HG03354 (cell line): Measurements from ENCODE around the gene ELP5.
A peak's percentile ranks its signal among the peaks of the same experiment; 100 is the strongest.

Experiments used
- ATAC-seq: cut with Tn5 transposase; IDR thresholded peaks from one replicate; pipeline ENCODE4 v1.9.1; 2021; ENCODE audit warnings: mild to moderate bottlenecking; ENCODE audit not compliant: unreplicated experiment, poor library complexity, severe bottlenecking

Gene ELP5

DNA sequence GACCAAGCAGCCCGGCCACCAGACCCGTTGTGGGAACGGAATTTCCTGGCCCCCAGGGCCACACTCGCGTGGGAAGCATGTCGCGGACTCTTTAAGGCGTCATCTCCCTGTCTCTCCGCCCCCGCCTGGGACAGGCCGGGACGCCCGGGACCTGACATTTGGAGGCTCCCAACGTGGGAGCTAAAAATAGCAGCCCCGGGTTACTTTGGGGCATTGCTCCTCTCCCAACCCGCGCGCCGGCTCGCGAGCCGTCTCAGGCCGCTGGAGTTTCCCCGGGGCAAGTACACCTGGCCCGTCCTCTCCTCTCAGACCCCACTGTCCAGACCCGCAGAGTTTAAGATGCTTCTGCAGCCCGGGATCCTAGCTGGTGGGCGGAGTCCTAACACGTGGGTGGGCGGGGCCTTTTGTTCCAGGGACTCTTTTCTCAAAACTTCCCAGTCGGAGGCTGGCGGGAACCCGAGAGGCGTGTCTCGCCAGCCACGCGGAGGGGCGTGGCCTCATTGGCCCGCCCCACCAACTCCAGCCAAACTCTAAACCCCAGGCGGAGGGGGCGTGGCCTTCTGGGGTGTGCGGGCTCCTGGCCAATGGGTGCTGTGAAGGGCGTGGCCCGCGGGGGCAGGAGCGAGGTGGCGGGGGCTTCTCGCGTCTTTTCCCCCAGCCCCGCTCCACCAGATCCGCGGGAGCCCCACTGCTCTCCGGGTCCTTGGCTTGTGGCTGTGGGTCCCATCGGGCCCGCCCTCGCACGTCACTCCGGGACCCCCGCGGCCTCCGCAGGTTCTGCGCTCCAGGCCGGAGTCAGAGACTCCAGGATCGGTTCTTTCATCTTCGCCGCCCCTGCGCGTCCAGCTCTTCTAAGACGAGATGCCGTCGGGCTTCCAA is 29.3 kb downstream of the ELP5 start, which contains the start of gene SLC2A4:
SLC2A4 (plus strand) TSS at position 645 of the 879 bp plus-strand sequence; CDS start at position 862, 217 bp downstream.
- peak; percentile 56 for ATAC-seq

GRCh38 chr17:7281953-7282751 is 30.1 kb downstream of the ELP5 start:
- no peak for ATAC-seq

DNA sequence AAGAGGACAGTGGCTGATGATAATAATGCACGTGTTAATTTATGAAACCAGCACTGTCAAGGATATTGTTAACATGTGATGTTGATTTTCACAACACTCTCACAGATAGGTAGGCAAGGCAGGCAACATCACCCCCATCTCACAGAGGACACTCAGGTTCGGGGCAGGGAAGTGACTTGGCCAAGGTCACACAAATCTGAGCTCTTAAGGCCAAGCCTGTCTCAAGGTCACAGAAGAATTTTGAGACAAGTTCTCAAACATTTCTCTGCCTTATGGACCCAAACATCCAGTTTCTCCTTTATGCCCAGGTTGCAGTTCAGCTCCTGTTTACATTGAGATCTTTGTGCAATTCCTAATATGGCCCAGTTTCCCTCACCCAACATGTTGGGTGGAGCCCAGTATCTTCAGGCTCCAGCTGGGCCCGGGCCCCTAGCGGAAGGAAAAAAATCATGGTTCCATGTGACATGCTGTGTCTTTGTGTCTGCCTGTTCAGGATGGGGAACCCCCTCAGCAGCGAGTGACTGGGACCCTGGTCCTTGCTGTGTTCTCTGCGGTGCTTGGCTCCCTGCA is 30.8 kb downstream of the ELP5 start:
- no peak for ATAC-seq

GRCh38 chr17:7283471-7284216 is 31.6 kb downstream of the ELP5 start:
- ATAC-seq, result no peak

- no peak for ATAC-seq
These were observed 32.9 kb downstream of the ELP5 start for GRCh38 chr17:7284911-7285310.

DNA sequence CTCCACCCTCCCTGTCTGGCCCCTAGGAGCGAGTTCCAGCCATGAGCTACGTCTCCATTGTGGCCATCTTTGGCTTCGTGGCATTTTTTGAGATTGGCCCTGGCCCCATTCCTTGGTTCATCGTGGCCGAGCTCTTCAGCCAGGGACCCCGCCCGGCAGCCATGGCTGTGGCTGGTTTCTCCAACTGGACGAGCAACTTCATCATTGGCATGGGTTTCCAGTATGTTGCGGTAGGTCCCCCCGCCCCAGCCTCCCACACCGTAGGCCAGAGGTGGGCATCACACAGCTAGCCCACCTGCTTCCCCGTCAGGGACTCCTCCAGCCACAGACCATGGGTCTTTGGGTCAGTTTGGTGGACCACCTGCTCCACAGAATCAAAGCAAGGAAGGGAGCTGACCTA is 33.7 kb downstream of the ELP5 start:
- no peak for ATAC-seq

DNA sequence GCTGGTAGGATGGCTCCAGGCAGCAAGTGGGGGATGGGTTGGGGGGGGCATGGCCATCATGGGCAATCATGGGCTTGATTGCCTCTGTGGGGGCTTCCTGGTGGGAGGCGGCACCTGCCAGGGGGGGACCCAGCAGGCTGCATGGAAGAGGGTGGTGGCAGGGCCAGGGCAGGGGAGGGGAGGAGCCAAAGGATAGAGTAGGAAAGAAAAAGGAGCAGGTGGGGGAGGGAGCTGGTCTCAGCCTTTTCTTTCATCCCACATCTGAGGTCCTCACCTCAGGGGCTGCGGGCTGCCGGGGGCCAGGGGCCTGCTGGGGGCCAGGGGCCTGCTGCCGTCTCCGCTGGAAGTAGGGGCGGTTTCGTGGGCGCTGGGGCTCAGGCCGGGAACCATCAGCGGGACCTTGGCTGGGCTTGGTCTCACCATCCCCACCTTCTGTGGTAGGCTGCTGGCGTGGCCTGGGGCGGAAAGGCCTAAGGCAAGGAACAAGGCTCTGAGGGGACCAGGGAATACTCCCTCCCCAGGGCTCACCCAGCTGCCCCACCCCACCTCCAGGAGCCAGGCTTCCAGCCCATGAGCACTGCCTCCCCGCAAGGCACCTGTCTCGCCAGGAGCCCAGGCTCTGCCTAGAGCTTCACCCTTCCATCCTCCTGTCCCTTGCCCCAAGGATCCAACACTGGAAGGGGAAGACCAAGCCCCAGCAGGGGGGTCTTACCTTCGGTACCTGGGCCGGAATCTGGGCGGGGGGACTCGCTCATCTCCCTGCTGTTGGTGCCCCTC is 37.4 kb downstream of the ELP5 start:
- ATAC-seq, result no peak

DNA sequence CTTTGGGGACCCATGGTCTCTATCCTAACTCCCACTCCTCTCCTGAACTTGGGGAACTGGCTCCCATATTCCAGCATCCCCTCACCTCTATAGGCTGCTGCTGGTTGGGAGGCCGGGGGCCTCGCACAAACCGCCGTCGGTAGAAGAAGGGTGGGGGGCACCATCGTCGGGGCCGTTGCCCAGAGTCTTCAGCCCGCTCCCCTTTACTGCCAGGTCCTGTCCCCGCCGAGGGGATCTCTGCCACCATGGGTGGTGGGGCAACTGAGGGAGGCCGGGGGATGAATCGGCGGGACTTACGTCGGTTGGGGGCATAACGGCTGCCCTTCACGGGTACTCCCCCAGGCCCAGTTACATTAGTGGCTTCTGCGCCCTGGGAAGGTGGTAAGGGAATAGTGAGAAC is 38.2 kb downstream of the ELP5 start:
- ATAC-seq, result no peak

DNA sequence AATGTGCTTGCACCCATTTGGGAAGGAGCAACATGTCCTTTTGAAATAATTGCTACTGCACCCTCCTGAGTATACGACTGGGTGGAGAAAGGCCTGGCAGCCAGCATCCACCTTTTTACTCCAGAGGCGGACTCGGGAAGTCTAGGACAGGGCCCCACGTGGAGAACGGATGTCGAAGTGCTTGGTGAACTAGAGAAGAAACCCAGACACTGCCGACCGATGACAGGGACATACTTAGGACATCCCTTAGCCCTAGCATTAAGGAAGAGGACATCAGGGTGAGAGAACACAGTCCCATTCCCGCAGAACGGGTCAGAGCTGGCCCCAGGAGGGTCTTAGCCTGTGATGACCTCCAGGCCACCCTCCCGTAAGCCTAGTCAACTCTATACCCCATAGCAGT is 38.7 kb downstream of the ELP5 start:
- ATAC-seq, result no peak

DNA sequence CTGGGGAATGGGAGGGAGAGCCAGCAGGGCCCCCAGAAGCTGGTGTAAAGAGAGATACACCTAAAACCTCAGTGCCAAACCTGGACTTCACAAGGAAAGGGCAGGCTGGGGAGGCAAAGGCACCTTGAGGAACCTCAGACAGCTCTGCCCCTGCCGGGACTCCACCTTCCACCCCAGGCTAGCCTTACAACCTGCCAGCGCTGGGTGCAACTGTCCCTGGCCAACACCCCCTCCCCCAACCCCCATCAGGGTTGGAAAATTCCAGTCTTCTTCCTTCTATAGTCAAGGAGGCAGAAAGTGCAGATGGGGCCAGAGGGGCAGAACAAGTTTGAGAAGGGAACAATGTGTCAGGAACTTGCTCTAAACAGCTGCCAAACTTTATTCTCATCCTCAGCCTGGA is 40.2 kb downstream of the ELP5 start:
- no peak for ATAC-seq

GRCh38 chr17:7292729-7293128 is 40.7 kb downstream of the ELP5 start:
- ATAC-seq, result no peak

DNA sequence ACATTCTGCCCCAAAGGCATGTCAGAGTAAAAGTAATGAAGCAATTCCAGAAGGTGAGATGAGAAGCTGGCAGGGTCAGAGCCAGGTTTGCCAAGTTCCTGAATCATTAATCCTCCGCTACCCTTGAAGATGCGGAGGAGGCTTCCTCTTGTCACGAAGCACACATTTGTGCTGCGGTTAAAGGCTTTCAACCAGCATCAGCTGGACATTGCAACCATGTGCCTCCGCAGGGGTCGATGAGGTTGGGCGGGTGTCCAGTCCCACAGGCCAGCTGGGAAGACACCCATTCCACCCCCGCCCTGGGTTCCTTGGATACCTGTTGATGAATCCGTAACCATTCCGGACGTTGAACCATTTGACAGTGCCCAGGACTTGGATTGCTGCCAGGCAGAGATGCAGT is 41.1 kb downstream of the ELP5 start:
- no peak for ATAC-seq

DNA sequence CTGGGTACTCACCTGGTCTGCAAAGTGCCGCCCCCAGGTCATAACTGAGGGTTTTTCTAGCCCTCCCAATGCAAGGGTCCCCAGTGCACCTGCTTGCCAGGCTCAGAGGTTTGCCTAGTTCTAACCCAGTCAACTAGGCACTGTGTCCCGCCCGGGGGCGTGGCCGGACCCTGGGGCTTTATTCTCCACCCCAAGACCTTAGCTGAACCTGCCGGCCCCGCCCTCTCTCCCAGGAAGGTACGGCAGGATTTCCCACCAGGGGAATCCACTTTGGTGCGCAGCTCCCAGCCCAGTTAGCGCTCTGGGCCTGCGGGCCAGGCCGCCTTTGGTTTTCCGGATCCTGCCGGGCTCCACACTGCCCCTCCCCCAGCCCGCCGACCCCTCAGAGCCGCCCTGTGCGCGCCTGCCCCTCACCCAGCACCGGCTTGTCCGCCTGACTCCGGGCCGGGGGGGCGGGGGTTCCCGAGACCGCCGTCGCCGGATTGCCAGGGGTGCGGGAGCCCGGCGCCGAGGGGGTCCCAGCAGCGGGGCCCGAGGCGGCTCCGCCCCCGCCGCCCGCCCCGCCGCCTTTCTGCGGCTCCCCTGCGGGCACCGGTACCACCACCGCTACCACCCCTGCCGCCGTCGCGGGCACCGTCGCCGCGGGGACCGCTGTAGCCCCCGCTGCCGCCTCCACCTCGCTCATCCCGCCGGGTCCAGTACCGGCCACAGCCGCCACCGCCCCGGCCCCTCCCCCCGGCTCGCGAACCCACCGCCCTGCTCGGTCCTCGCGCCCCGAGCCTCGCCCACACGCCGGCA is 42.0 kb downstream of the ELP5 start:
- ATAC-seq, result no peak

DNA sequence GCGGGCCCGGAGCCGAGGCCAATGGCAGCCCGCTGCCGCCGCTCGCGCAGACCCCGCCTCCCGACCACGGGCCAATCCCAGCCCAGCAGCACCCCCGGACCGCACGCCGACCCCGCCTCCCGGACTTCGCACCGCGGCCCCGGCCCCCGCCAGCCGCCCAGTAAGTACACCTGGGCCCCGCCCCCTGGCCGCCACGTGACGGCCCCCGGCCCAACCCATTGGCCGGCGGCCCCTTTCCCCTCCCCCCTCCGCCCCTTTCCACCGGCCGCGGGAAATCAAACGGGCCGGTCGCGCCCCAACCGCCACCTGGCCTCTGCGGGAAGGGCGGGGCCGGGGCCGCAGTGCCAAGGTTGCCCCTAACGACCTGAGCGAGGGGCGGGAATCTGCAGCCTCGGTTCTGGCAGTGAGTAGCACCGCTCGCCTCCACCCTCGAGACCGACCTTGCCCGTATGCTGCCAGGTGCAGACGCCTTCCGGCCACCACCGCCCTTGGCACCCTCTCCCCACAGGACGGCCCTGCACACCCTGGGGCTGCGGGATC is 42.7 kb downstream of the ELP5 start, which contains the start of gene YBX2:
YBX2 (minus strand) TSS at position 26 of the 540 bp plus-strand sequence. CDS start 139 bp downstream, outside the sequence.
- ATAC-seq, result no peak

DNA sequence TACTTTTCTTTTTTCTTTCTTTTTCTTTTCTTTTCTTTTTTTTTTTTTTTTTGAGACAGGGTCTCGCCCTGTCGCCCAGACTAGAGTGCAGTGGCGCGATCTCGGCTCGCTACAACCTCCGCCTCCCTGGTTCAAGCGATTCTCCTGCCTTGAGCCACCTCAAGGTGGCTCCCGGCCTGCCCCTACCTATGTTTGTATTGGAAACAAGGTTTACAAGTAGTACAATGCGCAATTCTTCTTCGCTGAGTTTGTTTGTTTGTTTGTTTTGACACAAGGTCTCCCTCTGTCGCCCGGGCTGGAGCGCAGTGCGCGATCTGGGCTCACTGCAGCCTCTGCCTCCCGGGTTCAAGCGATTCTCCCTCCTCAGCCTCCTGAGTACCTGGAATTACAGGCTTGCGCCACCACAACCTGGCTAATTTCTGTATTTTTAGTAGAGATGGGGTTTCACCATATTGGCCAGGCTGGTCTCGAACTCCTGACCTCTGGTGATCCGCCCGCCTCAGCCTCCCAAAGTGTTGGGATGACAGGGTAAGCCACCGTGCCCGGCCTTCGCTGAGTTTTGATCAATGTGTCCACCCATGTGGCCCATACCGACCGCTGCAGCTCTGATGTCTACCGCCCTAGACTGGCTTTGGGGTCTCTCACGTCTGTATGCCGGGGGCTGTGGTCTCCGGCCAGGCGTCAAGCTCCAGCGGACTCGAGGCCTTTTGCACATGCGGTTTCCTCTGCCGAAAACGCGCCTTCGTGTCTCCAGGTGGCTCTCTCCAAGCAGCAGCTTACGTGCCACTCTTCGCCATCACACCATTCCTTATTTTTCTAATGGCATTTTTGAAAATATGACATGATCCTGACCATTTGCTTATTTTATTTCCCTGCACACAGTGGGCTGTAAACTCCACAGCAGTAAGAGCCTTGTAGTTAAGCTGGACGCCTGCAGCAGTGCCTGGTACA is 43.5 kb downstream of the ELP5 start:
- no peak for ATAC-seq

DNA sequence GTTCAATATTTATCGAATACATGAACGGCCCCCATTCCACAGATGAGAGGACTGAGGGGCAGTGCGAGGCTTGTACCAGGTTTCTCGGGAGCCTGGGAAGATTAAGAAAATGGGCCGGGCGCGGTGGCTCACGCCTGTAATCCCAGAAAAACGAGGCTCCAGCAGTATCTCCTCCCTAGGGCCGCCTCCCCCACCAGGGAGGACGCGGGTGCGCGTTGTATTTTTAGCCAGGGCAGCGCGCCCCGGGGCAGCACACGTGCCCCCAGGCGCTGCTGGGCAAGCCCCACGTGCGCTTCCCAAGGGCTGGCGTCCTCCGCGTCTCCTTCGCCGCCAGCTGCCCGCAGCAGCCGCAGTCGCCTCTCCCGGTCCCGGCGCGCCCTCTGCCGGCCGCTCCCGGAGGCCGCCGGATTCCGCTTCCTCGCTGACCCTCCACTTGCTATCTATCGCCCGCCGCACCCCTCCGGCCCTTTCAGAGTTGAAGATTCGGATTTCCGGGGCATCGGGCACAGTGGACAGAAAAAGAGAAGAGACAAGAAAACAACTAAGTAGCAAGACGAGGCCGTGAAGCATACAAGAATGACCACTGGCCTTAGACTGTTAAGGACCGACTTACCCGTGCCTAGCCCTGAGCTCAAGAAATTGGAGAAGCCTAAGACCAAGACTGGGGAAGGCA is 44.3 kb downstream of the ELP5 start:
- no peak for ATAC-seq
